CD14-positive monocyte (primary cell): Measurements from ENCODE around the gene THAP2. TPM values are rescaled to one million over a fixed set of nuclear protein-coding genes. Genes with fewer than 3 reads are reported as not detected.

ENCODE experiments used
- DNase-seq, 3 donors: peaks; one replicate each; pipeline ENCODE4 v3.0.0-alpha.2; 2011 to 2022
- H2AFZ ChIP-seq: 2 replicates; pipeline ENCODE4 v1.6.0; 2012; ENCODE audit warnings: mild to moderate bottlenecking, low read depth, low read length, inconsistent platforms; ENCODE audit not compliant: insufficient read depth, poor library complexity, severe bottlenecking
- H3K27ac ChIP-seq, 2 donors: 1 replicate in 1 of 2; 2 replicates in 1 of 2; pipeline ENCODE4 v1.5.1; 2012 to 2013; ENCODE audit warnings: low read length in 2 of 2, control low read depth in 1 of 2, inconsistent platforms in 1 of 2, low read depth in 1 of 2, mild to moderate bottlenecking in 1 of 2
- H3K27me3 ChIP-seq, 2 donors: one replicate each; pipeline versions ENCODE4 v1.6.0 to v1.6.1; 2011 to 2013; ENCODE audit warnings: low read length in 2 of 2; ENCODE audit not compliant: control insufficient read depth in 2 of 2, insufficient read depth in 2 of 2
- H3K36me3 ChIP-seq, 2 donors: replicated peaks in 1 of 2; 1 replicate in 1 of 2; 2 replicates in 1 of 2; pipeline versions ENCODE4 v1.5.1 to v1.6.1; 2012 to 2013; ENCODE audit warnings: low read length in 2 of 2, control low read depth in 1 of 2, inconsistent platforms in 1 of 2, mild to moderate bottlenecking in 1 of 2; ENCODE audit not compliant: insufficient read depth in 2 of 2, control insufficient read depth in 1 of 2
- H3K4me1 ChIP-seq, 2 donors: 1 replicate in 1 of 2; 2 replicates in 1 of 2; pipeline versions ENCODE4 v1.5.1 to v1.6.1; 2012 to 2013; ENCODE audit warnings: low read length in 2 of 2, control low read depth in 1 of 2, inconsistent platforms in 1 of 2, mild to moderate bottlenecking in 1 of 2, moderate library complexity in 1 of 2; ENCODE audit not compliant: insufficient read depth in 2 of 2, control insufficient read depth in 1 of 2
- H3K4me2 ChIP-seq: replicated peaks from 2 replicates; pipeline ENCODE3; 2012; ENCODE audit warnings: low read length, moderate library complexity, mild to moderate bottlenecking; ENCODE audit not compliant: poor library complexity, severe bottlenecking; ENCODE audit errors: extremely low read depth
- H3K4me3 ChIP-seq, 3 experiments: fragments of 200-600 bp in 1 of 3; sonication (generic) in 1 of 3; replicated peaks in 1 of 3; 1 replicate in 2 of 3; 2 replicates in 1 of 3; pipeline ENCODE4 v1.5.1; 2011 to 2013; ENCODE audit warnings: low read length in 3 of 3, mild to moderate bottlenecking in 3 of 3, control low read depth in 2 of 3, low read depth in 2 of 3, inconsistent platforms in 1 of 3, moderate library complexity in 1 of 3
- H3K79me2 ChIP-seq: 2 replicates; pipeline ENCODE4 v1.6.0; 2012; ENCODE audit warnings: mild to moderate bottlenecking, control low read depth, inconsistent platforms, low read length, moderate library complexity; ENCODE audit not compliant: insufficient read depth
- H3K9ac ChIP-seq: 2 replicates; pipeline ENCODE4 v1.6.0; 2017; ENCODE audit warnings: low read length, mild to moderate bottlenecking; ENCODE audit not compliant: insufficient read depth, poor library complexity, severe bottlenecking
- H3K9me3 ChIP-seq, 2 donors: replicated peaks in 1 of 2; 1 replicate in 1 of 2; 2 replicates in 1 of 2; pipeline versions ENCODE4 v1.5.1 to v1.6.1; 2012 to 2013; ENCODE audit warnings: low read length in 2 of 2, control low read depth in 1 of 2; ENCODE audit not compliant: control insufficient read depth in 1 of 2, insufficient read depth in 1 of 2
- H4K20me1 ChIP-seq: 2 replicates; pipeline ENCODE4 v1.6.0; 2012; ENCODE audit warnings: mild to moderate bottlenecking, low read length, control low read depth, moderate library complexity; ENCODE audit not compliant: insufficient read depth
- H3K27ac Mint-ChIP-seq, 7 donors: one replicate each; pipeline ENCODE4 v1.8.0; 2020; ENCODE audit warnings: mild to moderate bottlenecking in 7 of 7, mixed read lengths in 7 of 7, moderate library complexity in 6 of 7, inconsistent platforms in 2 of 7
- H3K27me3 Mint-ChIP-seq, 3 donors: one replicate each; pipeline ENCODE4 v1.8.0; 2021 to 2022; ENCODE audit warnings: low read depth in 3 of 3, mild to moderate bottlenecking in 3 of 3, mixed read lengths in 3 of 3, moderate library complexity in 3 of 3, inconsistent platforms in 1 of 3
- H3K36me3 Mint-ChIP-seq, 2 donors: one replicate each; pipeline ENCODE4 v1.8.0; 2020; ENCODE audit warnings: mixed read lengths in 2 of 2, inconsistent platforms in 1 of 2, mild to moderate bottlenecking in 1 of 2
- H3K4me1 Mint-ChIP-seq: one replicate; pipeline ENCODE4 v1.8.0; 2020; ENCODE audit warnings: mild to moderate bottlenecking, mixed read lengths
- H3K4me3 Mint-ChIP-seq, 2 donors: one replicate each; pipeline ENCODE4 v1.8.0; 2020; ENCODE audit warnings: mild to moderate bottlenecking in 2 of 2, mixed read lengths in 2 of 2, moderate library complexity in 1 of 2
- H3K9me3 Mint-ChIP-seq, 7 donors: one replicate each; pipeline ENCODE4 v1.8.0; 2020 to 2022; ENCODE audit warnings: mixed read lengths in 7 of 7, mild to moderate bottlenecking in 6 of 7, moderate library complexity in 6 of 7, inconsistent platforms in 2 of 7
- WGBS: methylation state at CpG from one replicate; pipeline ENCODE4 v1.1.5; 2013; ENCODE audit warnings: missing lambda C conversion rate; ENCODE audit not compliant: insufficient coverage; 5-methylcytosine and 5-hydroxymethylcytosine counted together
- intact Hi-C, 2 donors: fragments of 100-400 bp; cut with micrococcal nuclease; formaldehyde crosslinking; loops; one replicate each; pipeline versions ENCODE4 v1.15.0 to v1.15.1; 2023
- polyA plus RNA-seq, 3 donors: library from polyadenylated mRNA; depleted of rRNA in 1 of 3; unstranded in 2 of 3; stranded (reverse) in 1 of 3; fragments of 300-500 nt in 2 of 3; fragments of >200 nt in 1 of 3; fragmentation: Illumina TruSeq in 2 of 3; gene quantifications; 1 replicate in 2 of 3; 2 replicates in 1 of 3; pipeline ENCODE4 v1.2.3, GENCODE V29; 2012 to 2021
- TF ChIP-seq, protein P1 (sequence below): fragments of 200-600 bp; IDR thresholded peaks from one replicate; pipeline ENCODE4 v1.8.0; 2022; ENCODE audit warnings: antibody characterized with exemption, mild to moderate bottlenecking

Gene THAP2
- polyA plus RNA-seq, 3 donors = 3.5 to 16.3 (median 4.3) TPM

DNA sequence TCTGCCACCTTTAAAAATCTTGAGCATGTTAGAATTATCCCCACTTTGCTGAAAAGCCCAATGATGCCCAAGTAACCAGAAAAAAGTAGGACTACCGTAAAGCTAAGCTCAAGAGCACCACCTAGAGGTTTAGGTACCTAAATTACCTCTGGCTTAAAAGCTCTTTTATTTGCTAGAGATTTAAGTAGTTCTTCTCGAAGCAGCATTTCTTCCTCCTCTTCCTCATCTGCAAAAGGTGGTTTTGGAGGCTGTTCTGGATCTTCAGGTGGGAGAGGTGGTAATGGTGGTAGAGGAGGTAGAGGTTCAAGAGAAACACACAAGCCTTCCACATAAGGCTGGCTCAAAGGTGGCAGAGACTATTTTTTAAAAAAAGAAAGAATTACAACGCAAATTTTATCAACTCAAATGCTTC is 27.4 kb upstream of the THAP2 start:
- peaks cover 2% of the 10 kb centered on the region for H3K4me1 Mint-ChIP-seq
- Histone ChIP-seq H3K4me3 (no peak overlapping the region), H3K79me2 (peaks cover 30% of the 10 kb centered on the region), H3K9ac (no peak overlapping the region), H3K27me3 (no peaks in the 10 kb centered on the region), H3K27ac (no peak overlapping the region), H3K4me1 (no peaks in the 10 kb centered on the region), H3K36me3 (peaks cover 92 to 100% of the 10 kb centered on the region in 2 donors), H3K4me2 (no peak overlapping the region), H4K20me1 (peaks cover 72% of the 10 kb centered on the region), H2AFZ (no peak overlapping the region), H3K9me3 (no peaks in the 10 kb centered on the region)
- WGBS = no CpG with 5 or more reads among the region's 3 CpGs
- peaks cover 81 to 90% of the 10 kb centered on the region in 2 donors for H3K36me3 Mint-ChIP-seq
- TF ChIP-seq, protein P1, sequence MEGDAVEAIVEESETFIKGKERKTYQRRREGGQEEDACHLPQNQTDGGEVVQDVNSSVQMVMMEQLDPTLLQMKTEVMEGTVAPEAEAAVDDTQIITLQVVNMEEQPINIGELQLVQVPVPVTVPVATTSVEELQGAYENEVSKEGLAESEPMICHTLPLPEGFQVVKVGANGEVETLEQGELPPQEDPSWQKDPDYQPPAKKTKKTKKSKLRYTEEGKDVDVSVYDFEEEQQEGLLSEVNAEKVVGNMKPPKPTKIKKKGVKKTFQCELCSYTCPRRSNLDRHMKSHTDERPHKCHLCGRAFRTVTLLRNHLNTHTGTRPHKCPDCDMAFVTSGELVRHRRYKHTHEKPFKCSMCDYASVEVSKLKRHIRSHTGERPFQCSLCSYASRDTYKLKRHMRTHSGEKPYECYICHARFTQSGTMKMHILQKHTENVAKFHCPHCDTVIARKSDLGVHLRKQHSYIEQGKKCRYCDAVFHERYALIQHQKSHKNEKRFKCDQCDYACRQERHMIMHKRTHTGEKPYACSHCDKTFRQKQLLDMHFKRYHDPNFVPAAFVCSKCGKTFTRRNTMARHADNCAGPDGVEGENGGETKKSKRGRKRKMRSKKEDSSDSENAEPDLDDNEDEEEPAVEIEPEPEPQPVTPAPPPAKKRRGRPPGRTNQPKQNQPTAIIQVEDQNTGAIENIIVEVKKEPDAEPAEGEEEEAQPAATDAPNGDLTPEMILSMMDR = peak; percentile 84
- no peaks in the 10 kb centered on the region for H3K9me3 Mint-ChIP-seq
- H3K27ac Mint-ChIP-seq = peak overlapping the region in 6 of 7 donors; percentile 16 to 77 (median 42)
- DNase-seq = peak; percentile 27 to 68 (median 46)
- peaks cover 0 to 2% (median 0%) of the 10 kb centered on the region in 3 donors for H3K27me3 Mint-ChIP-seq
- no peak overlapping the region for H3K4me3 Mint-ChIP-seq
- intact Hi-C loops = no loop called here

DNA sequence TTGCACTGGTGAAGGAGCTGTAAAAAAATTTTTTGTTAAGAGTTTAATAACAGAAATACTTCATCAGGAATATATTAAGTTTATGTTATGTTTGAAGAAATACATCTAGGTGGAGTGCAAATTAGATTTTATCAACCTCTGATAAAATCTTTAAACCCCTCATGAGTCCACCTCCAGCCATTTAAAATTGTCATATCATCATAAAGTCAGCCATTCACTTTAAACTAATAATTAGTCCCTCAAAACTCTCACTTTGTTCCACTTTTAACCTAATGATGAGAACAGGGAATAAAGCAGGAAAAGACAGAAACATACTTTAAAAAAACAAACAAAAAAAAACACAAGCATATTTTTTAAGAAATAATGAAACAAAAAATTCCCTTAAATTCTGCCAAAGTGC is 25.6 kb upstream of the THAP2 start:
- Histone ChIP-seq H3K4me1 (no peaks in the 10 kb centered on the region), H3K27ac (peak overlapping the region in 1 of 2 donors; percentile 28), H3K36me3 (peaks cover 92 to 100% of the 10 kb centered on the region in 2 donors), H3K79me2 (peaks cover 48% of the 10 kb centered on the region), H3K4me3 (no peak overlapping the region), H3K9ac (no peak overlapping the region), H4K20me1 (peaks cover 82% of the 10 kb centered on the region), H3K9me3 (no peaks in the 10 kb centered on the region), H2AFZ (no peak overlapping the region), H3K27me3 (no peaks in the 10 kb centered on the region), H3K4me2 (no peak overlapping the region)
- H3K27me3 Mint-ChIP-seq = peaks cover 0 to 2% (median 0%) of the 10 kb centered on the region in 3 donors
- no peaks in the 10 kb centered on the region for H3K9me3 Mint-ChIP-seq
- TF ChIP-seq, protein P1 = no peak
- peaks cover 75 to 89% of the 10 kb centered on the region in 2 donors for H3K36me3 Mint-ChIP-seq
- intact Hi-C loops = no loop called here
- no peak overlapping the region for H3K4me3 Mint-ChIP-seq
- peaks cover 2% of the 10 kb centered on the region for H3K4me1 Mint-ChIP-seq
- no peak for DNase-seq
- peak overlapping the region in 2 of 7 donors; percentile 42 to 49 for H3K27ac Mint-ChIP-seq
